ENCODE results near the gene YAP1.

YAP1 gene

GRCh38 chr11:102155676-102156075 lies 45.4 kb downstream of the YAP1 start:
- no peak for DNase-seq (ENCODE audit: low read depth, low spot score)
- peak overlapping the region; percentile 5 for H3K27ac ChIP-seq

- peak; percentile 64 for DNase-seq (ENCODE audit: low read depth, low spot score)
- H3K27ac ChIP-seq, result peak overlapping the region; percentile 10
Measured at GRCh38 chr11:102157219-102157618, 47.0 kb downstream of the YAP1 start.

GRCh38 chr11:102158164-102158735 lies 48.0 kb downstream of the YAP1 start:
- H3K27ac ChIP-seq, result peak overlapping the region; percentile 10
- no peak for DNase-seq (ENCODE audit: low read depth, low spot score)

GRCh38 chr11:102163368-102163767 lies 53.1 kb downstream of the YAP1 start:
- no peak overlapping the region for H3K27ac ChIP-seq
- no peak for DNase-seq (ENCODE audit: low read depth, low spot score)

- H3K27ac ChIP-seq, result no peak overlapping the region
- no peak for DNase-seq (ENCODE audit: low read depth, low spot score)
Measured at GRCh38 chr11:102166175-102167064, 56.2 kb downstream of the YAP1 start.

- DNase-seq (ENCODE audit: low read depth, low spot score), result no peak
- H3K27ac ChIP-seq, result peak overlapping the region; percentile 39
Measured at GRCh38 chr11:102168481-102168880, 58.2 kb downstream of the YAP1 start.

GRCh38 chr11:102171101-102171500 lies 60.9 kb downstream of the YAP1 start:
- H3K27ac ChIP-seq, result peak overlapping the region; percentile 47
- DNase-seq (ENCODE audit: low read depth, low spot score), result no peak

GRCh38 chr11:102172127-102172848 lies 62.0 kb downstream of the YAP1 start:
- DNase-seq (ENCODE audit: low read depth, low spot score), result no peak
- H3K27ac ChIP-seq, result peak overlapping the region; percentile 47

GRCh38 chr11:102177126-102177525 lies 66.9 kb downstream of the YAP1 start:
- H3K27ac ChIP-seq, result peak overlapping the region; percentile 86
- no peak for DNase-seq (ENCODE audit: low read depth, low spot score)

- H3K27ac ChIP-seq, result peak overlapping the region; percentile 86
Measured at GRCh38 chr11:102177974-102178631, 67.9 kb downstream of the YAP1 start.

GRCh38 chr11:102179371-102179770 lies 69.1 kb downstream of the YAP1 start:
- DNase-seq (ENCODE audit: low read depth, low spot score), result no peak
- H3K27ac ChIP-seq, result peak overlapping the region; percentile 86

More at GRCh38 chr11:102177974-102178631, 67.9 kb downstream of the YAP1 start:
- peak; percentile 93 for DNase-seq (ENCODE audit: low read depth, low spot score)

GRCh38 chr11:102184269-102184987 lies 74.2 kb downstream of the YAP1 start:
- no peak overlapping the region for H3K27ac ChIP-seq
- no peak for DNase-seq (ENCODE audit: low read depth, low spot score)

GRCh38 chr11:102186551-102187191 lies 76.4 kb downstream of the YAP1 start:
- H3K27ac ChIP-seq, result no peak overlapping the region
- DNase-seq (ENCODE audit: low read depth, low spot score), result no peak

- no peak overlapping the region for H3K27ac ChIP-seq
Measured at GRCh38 chr11:102187416-102188151, 77.3 kb downstream of the YAP1 start.

GRCh38 chr11:102188488-102188887 lies 78.2 kb downstream of the YAP1 start:
- DNase-seq (ENCODE audit: low read depth, low spot score), result no peak
- H3K27ac ChIP-seq, result no peak overlapping the region

More at GRCh38 chr11:102187416-102188151, 77.3 kb downstream of the YAP1 start:
- no peak for DNase-seq (ENCODE audit: low read depth, low spot score)

- no peak overlapping the region for H3K27ac ChIP-seq
- no peak for DNase-seq (ENCODE audit: low read depth, low spot score)
Measured at GRCh38 chr11:102191832-102192231, 81.6 kb downstream of the YAP1 start.

GRCh38 chr11:102192349-102193066 lies 82.3 kb downstream of the YAP1 start:
- no peak overlapping the region for H3K27ac ChIP-seq
- DNase-seq (ENCODE audit: low read depth, low spot score), result no peak

- no peak for DNase-seq (ENCODE audit: low read depth, low spot score)
- no peak overlapping the region for H3K27ac ChIP-seq
Measured at GRCh38 chr11:102194257-102194656, 84.0 kb downstream of the YAP1 start.
